WTC11 (cell line): ENCODE measurements around the gene MAP3K12. TPM values are rescaled to one million over a fixed set of nuclear protein-coding genes. Genes with fewer than 3 reads are reported as not detected.

ENCODE experiments used
- ATAC-seq: fragments of 200-7000 bp; cut with Tn5 transposase; 2 replicates; pipeline ENCODE4 v1.10.0; 2021; ENCODE audit warnings: mild to moderate bottlenecking, moderate library complexity
- CTCF ChIA-PET: fragments of 300-600 bp; sonication (Branson Sonifier 250); formaldehyde crosslinking; loops from one replicate; lab custom pipeline; 2021; ENCODE audit warnings: antibody characterized with exemption; lab: Charles Lee
- POLR2A ChIA-PET: fragments of 350-600 bp; sonication (Branson Sonifier 250); formaldehyde crosslinking; loops from one replicate; lab custom pipeline; 2021; ENCODE audit warnings: antibody characterized with exemption; lab: Charles Lee
- DNase-seq: peaks from one replicate; pipeline ENCODE4 v3.0.0; 2021; ENCODE audit warnings: low spot score
- H3K27ac Mint-ChIP-seq: 2 replicates; pipeline ENCODE4 v1.8.0; 2021; ENCODE audit warnings: mixed read lengths
- H3K27me3 Mint-ChIP-seq: 2 replicates; pipeline ENCODE4 v1.8.0; 2021; ENCODE audit warnings: low read depth, mild to moderate bottlenecking, moderate library complexity, mixed read lengths
- H3K36me3 Mint-ChIP-seq: 2 replicates; pipeline ENCODE4 v1.8.0; 2021; ENCODE audit warnings: mixed read lengths
- H3K4me1 Mint-ChIP-seq: 2 replicates; pipeline ENCODE4 v1.8.0; 2022; ENCODE audit warnings: mixed read lengths
- H3K4me3 Mint-ChIP-seq: 2 replicates; pipeline ENCODE4 v1.8.0; 2021; ENCODE audit warnings: mild to moderate bottlenecking, moderate library complexity, mixed read lengths
- H3K9me3 Mint-ChIP-seq: 2 replicates; pipeline ENCODE4 v1.8.0; 2021; ENCODE audit warnings: mixed read lengths
- ATF1 ChIP-seq: sonication (generic); formaldehyde crosslinking; IDR thresholded peaks from 2 replicates; pipeline ENCODE4 v1.8.1; 2023; ENCODE audit warnings: mild to moderate bottlenecking, moderate library complexity, missing genetic modification reagents
- CREB1 ChIP-seq: sonication (generic); formaldehyde crosslinking; IDR thresholded peaks from 2 replicates; pipeline ENCODE4 v1.8.0; 2023; ENCODE audit warnings: mild to moderate bottlenecking, missing genetic modification reagents
- FOXJ3 ChIP-seq: sonication (generic); formaldehyde crosslinking; IDR thresholded peaks from 2 replicates; pipeline ENCODE4 v1.9.0; 2021; ENCODE audit warnings: missing genetic modification reagents, mild to moderate bottlenecking, borderline replicate concordance
- FOXK1 ChIP-seq: sonication (generic); formaldehyde crosslinking; IDR thresholded peaks from 2 replicates; pipeline ENCODE4 v1.8.0; 2022; ENCODE audit warnings: mild to moderate bottlenecking, moderate library complexity, missing genetic modification reagents
- GABPB1 ChIP-seq: sonication (generic); formaldehyde crosslinking; IDR thresholded peaks from 2 replicates; pipeline ENCODE4 v1.8.1; 2023; ENCODE audit warnings: mild to moderate bottlenecking, missing genetic modification reagents
- GRHL2 ChIP-seq: fragments of 250-450 bp; sonication (Bioruptor Pico); IDR thresholded peaks from 2 replicates; pipeline ENCODE4 v1.8.0; 2022; ENCODE audit warnings: mild to moderate bottlenecking, moderate library complexity; ENCODE audit not compliant: insufficient replicate concordance, severe bottlenecking
- KAT7 ChIP-seq: sonication (generic); formaldehyde crosslinking; IDR thresholded peaks from 2 replicates; pipeline ENCODE4 v1.8.1; 2023; ENCODE audit warnings: missing genetic modification reagents, mild to moderate bottlenecking, borderline replicate concordance
- TEAD1 ChIP-seq: sonication (generic); formaldehyde crosslinking; IDR thresholded peaks from 2 replicates; pipeline ENCODE4 v1.8.0; 2022; ENCODE audit warnings: mild to moderate bottlenecking, missing genetic modification reagents
- ZNF263 ChIP-seq: sonication (generic); formaldehyde crosslinking; IDR thresholded peaks from 2 replicates; pipeline ENCODE4 v1.8.1; 2022; ENCODE audit warnings: low read depth, mild to moderate bottlenecking, moderate library complexity, missing genetic modification reagents
- ZNF317 ChIP-seq: sonication (generic); formaldehyde crosslinking; IDR thresholded peaks from 2 replicates; pipeline ENCODE4 v1.8.1; 2023; ENCODE audit warnings: low read depth, mild to moderate bottlenecking, moderate library complexity, missing genetic modification reagents, borderline replicate concordance
- ZNF416 ChIP-seq: fragments of 250-450 bp; sonication (Bioruptor Pico); IDR thresholded peaks from 2 replicates; pipeline ENCODE4 v1.9.0; 2021; ENCODE audit warnings: mild to moderate bottlenecking, inconsistent platforms
- total RNA-seq: library from RNA; stranded (reverse); gene quantifications from 3 replicates; pipeline ENCODE4 v1.2.3, GENCODE V29; 2021
- TF ChIP-seq, protein P1 (sequence below): sonication (generic); formaldehyde crosslinking; IDR thresholded peaks from 2 replicates; pipeline ENCODE4 v1.8.1; 2023; ENCODE audit warnings: mild to moderate bottlenecking, missing genetic modification reagents
- TF ChIP-seq, protein P2 (sequence below): sonication (generic); formaldehyde crosslinking; conservative IDR thresholded peaks from 2 replicates; pipeline ENCODE4 v1.8.1; 2022; ENCODE audit warnings: mild to moderate bottlenecking, missing genetic modification reagents
- TF ChIP-seq, protein P3 (sequence below): fragments of 200-600 bp; IDR thresholded peaks from 2 replicates; pipeline ENCODE4 v1.8.0; 2022; ENCODE audit warnings: antibody characterized with exemption
- TF ChIP-seq, protein P4 (sequence below): sonication (generic); formaldehyde crosslinking; IDR thresholded peaks from 2 replicates; pipeline ENCODE4 v1.8.1; 2022; ENCODE audit warnings: low read depth, mild to moderate bottlenecking, moderate library complexity, missing genetic modification reagents, borderline replicate concordance
- TF ChIP-seq, protein P5 (sequence below): sonication (generic); formaldehyde crosslinking; IDR thresholded peaks from 2 replicates; pipeline ENCODE4 v1.8.1; 2023; ENCODE audit warnings: mild to moderate bottlenecking, missing genetic modification reagents, moderate library complexity

MAP3K12 gene
- total RNA-seq, 1 experiment from 2014 or later, result 23.6 TPM

DNA sequence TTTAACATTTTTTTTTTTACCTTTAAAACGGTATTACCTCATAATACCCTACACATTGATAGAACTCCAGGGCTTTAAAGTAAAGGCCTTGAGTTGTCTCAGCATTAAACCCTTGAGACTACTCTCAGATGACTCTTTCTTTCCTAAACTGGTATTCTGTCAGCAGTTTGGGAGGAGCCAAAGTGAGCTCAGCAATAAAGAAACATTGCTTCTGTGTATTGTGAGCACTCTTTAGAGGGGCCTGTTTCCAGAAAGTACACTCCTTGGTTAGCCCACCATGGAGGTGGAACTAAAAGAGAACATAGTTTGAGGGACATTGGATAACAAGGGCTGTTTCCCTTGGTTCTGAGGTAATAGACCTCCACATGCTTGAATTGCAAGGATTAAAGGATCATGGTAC, 20.4 kb downstream of the MAP3K12 start:
- ChIA-PET CTCF (interaction anchor here (0.7 to 8.1 kb wide), 6 partner anchors 22 to 158 kb away, joined by 3 to 99 read pairs (median 3); partner anchors contain the start of genes AAAS, NPFF, SP1 and TARBP2), POLR2A (interaction anchor here (0.6 kb wide), 1 partner anchor 180 kb away, joined by 3 read pairs; the partner anchor contains the start of gene MYG1)
- Mint-ChIP-seq H3K4me3 (no peak overlapping the region), H3K4me1 (peaks cover 45% of the 10 kb centered on the region), H3K27ac (peak overlapping the region; percentile 76; the same call in 1 of the 2 replicates), H3K36me3 (peaks cover 72% of the 10 kb centered on the region), H3K27me3 (no peaks in the 10 kb centered on the region), H3K9me3 (no peaks in the 10 kb centered on the region)
- ATAC-seq (no peak), DNase-seq (no peak)
- TF ChIP-seq, protein P1, sequence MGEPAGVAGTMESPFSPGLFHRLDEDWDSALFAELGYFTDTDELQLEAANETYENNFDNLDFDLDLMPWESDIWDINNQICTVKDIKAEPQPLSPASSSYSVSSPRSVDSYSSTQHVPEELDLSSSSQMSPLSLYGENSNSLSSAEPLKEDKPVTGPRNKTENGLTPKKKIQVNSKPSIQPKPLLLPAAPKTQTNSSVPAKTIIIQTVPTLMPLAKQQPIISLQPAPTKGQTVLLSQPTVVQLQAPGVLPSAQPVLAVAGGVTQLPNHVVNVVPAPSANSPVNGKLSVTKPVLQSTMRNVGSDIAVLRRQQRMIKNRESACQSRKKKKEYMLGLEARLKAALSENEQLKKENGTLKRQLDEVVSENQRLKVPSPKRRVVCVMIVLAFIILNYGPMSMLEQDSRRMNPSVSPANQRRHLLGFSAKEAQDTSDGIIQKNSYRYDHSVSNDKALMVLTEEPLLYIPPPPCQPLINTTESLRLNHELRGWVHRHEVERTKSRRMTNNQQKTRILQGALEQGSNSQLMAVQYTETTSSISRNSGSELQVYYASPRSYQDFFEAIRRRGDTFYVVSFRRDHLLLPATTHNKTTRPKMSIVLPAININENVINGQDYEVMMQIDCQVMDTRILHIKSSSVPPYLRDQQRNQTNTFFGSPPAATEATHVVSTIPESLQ (CRISPR knock-in tag), result no peak
- no peak for TF ChIP-seq ZNF317 (CRISPR knock-in tag)
- TF ChIP-seq GABPB1, result no peak
- TF ChIP-seq ZNF416, result no peak
- TF ChIP-seq, protein P2, sequence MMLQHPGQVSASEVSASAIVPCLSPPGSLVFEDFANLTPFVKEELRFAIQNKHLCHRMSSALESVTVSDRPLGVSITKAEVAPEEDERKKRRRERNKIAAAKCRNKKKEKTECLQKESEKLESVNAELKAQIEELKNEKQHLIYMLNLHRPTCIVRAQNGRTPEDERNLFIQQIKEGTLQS (CRISPR knock-in tag), result no peak

DNA sequence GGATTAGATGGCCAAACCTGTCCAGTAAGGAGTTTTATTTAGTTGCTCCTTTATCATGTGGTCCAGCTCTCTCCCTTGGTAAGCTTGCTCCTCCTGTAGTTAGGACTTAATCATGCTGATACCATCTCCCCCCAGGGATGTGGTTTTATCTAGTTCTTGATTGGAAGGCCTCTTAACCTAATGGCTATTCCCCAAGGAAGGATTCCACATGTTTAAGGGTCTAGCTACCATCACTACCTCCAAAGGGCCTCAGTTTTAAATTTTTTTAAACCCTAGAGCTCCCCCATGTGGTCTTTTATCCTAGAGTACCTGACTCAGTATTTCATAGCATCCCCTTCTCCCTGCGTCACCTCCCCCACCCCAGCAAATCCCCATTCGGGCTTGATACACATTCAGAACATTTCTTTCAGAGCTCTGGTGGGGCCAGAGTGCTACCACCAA, 22.5 kb downstream of the MAP3K12 start:
- no peak for TF ChIP-seq FOXJ3 (CRISPR knock-in tag)
- no peak for TF ChIP-seq TEAD1 (CRISPR knock-in tag)
- TF ChIP-seq, protein P3, sequence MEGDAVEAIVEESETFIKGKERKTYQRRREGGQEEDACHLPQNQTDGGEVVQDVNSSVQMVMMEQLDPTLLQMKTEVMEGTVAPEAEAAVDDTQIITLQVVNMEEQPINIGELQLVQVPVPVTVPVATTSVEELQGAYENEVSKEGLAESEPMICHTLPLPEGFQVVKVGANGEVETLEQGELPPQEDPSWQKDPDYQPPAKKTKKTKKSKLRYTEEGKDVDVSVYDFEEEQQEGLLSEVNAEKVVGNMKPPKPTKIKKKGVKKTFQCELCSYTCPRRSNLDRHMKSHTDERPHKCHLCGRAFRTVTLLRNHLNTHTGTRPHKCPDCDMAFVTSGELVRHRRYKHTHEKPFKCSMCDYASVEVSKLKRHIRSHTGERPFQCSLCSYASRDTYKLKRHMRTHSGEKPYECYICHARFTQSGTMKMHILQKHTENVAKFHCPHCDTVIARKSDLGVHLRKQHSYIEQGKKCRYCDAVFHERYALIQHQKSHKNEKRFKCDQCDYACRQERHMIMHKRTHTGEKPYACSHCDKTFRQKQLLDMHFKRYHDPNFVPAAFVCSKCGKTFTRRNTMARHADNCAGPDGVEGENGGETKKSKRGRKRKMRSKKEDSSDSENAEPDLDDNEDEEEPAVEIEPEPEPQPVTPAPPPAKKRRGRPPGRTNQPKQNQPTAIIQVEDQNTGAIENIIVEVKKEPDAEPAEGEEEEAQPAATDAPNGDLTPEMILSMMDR, result peak; percentile 27; the same call in 1 of the 2 replicates
- no peak for TF ChIP-seq ATF1
- no peak for TF ChIP-seq KAT7
- TF ChIP-seq FOXK1 (CRISPR knock-in tag), result no peak
- DNase-seq (no peak), ATAC-seq (peak; percentile 69)
- Mint-ChIP-seq H3K36me3 (peaks cover 81% of the 10 kb centered on the region), H3K27ac (peak overlapping the region; percentile 89), H3K27me3 (no peaks in the 10 kb centered on the region), H3K4me3 (no peak overlapping the region), H3K4me1 (peaks cover 43% of the 10 kb centered on the region), H3K9me3 (no peaks in the 10 kb centered on the region)
- POLR2A ChIA-PET, result interaction anchor here (0.8 kb wide), 1 partner anchor 21 kb away, joined by 4 read pairs; no protein-coding TSS in a partner anchor
- CTCF ChIA-PET, result interaction anchor here (0.7 to 8.1 kb wide), 27 partner anchors 8 to 199 kb away, joined by 3 to 99 read pairs (median 4); partner anchors contain the start of genes AAAS, AMHR2, ATP5MC2 and MAP3K12

DNA sequence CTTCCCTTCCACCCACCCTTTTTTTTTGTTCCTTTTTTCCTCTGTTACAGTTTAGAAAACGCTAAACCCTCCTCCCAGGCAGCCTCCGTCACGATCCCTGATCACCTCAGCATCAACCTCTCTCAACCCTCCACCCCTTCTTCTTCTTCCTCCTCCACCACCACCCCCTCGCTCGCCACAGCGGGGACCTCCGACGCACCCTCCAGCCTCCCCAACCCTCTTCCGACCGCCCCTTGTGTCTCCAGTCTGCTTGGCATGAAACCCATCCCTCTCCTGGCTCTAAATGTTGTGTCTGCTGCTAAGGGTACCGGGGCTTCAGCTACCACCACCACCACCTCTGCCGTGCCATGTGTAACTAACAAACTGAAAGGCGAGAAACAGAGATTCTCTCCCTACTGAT, 24.4 kb downstream of the MAP3K12 start:
- DNase-seq (no peak), ATAC-seq (no peak)
- ChIA-PET POLR2A (interaction anchor here (0.6 to 1.4 kb wide), 5 partner anchors 13 to 188 kb away, joined by 3 to 4 read pairs (median 4); no protein-coding TSS in a partner anchor), CTCF (interaction anchor here (0.6 to 2.4 kb wide), 5 partner anchors 10 to 54 kb away, joined by 3 to 15 read pairs (median 3); partner anchors contain the start of gene TARBP2)
- H3K36me3 Mint-ChIP-seq, result peaks cover 89% of the 10 kb centered on the region
- H3K27ac Mint-ChIP-seq, result peak overlapping the region; percentile 86
- no peak overlapping the region for H3K4me3 Mint-ChIP-seq
- TF ChIP-seq, protein P4, sequence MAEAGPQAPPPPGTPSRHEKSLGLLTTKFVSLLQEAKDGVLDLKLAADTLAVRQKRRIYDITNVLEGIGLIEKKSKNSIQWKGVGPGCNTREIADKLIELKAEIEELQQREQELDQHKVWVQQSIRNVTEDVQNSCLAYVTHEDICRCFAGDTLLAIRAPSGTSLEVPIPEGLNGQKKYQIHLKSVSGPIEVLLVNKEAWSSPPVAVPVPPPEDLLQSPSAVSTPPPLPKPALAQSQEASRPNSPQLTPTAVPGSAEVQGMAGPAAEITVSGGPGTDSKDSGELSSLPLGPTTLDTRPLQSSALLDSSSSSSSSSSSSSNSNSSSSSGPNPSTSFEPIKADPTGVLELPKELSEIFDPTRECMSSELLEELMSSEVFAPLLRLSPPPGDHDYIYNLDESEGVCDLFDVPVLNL, result no peak
- TF ChIP-seq ZNF263 (CRISPR knock-in tag), result no peak
- no peak for TF ChIP-seq GRHL2 (CRISPR knock-in tag)
- no peak for TF ChIP-seq CREB1
- TF ChIP-seq, protein P5, sequence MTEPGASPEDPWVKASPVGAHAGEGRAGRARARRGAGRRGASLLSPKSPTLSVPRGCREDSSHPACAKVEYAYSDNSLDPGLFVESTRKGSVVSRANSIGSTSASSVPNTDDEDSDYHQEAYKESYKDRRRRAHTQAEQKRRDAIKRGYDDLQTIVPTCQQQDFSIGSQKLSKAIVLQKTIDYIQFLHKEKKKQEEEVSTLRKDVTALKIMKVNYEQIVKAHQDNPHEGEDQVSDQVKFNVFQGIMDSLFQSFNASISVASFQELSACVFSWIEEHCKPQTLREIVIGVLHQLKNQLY (CRISPR knock-in tag), result no peak
- TF ChIP-seq, all 79 proteins: peak for 0
- Mint-ChIP-seq H3K27me3 (no peaks in the 10 kb centered on the region), H3K9me3 (no peaks in the 10 kb centered on the region), H3K4me1 (peaks cover 43% of the 10 kb centered on the region)
